Prostate gland (tissue), 2 donors: ENCODE measurements around the gene CDYL2. TPM values are rescaled to one million over a fixed set of nuclear protein-coding genes. Genes with fewer than 3 reads are reported as not detected.
"Not testable (repeated sequence)": the region's sequence is repeated elsewhere in the genome, so short reads cannot be mapped to it uniquely, and the experiment has no call there.

Source experiments
- DNase-seq: peaks from one replicate; pipeline ENCODE4 v3.0.0-alpha.2; 2019; ENCODE audit warnings: low spot score
- H3K27ac ChIP-seq, 2 donors: fragments of 200-600 bp; sonication (generic); 2 replicates each; pipeline ENCODE4 v1.5.1; 2017 to 2019
- H3K27me3 ChIP-seq: fragments of 200-600 bp; sonication (generic); replicated peaks from 2 replicates; pipeline ENCODE4 v1.5.1; 2019; ENCODE audit not compliant: insufficient read depth
- H3K36me3 ChIP-seq, 2 donors: fragments of 200-600 bp; sonication (generic); 1 replicate in 1 of 2; 2 replicates in 1 of 2; pipeline versions ENCODE4 v1.5.1 to v1.8.1; 2017 to 2019
- H3K4me1 ChIP-seq: fragments of 200-600 bp; sonication (generic); replicated peaks from 2 replicates; pipeline ENCODE4 v1.5.1; 2019
- H3K4me3 ChIP-seq, 2 donors: fragments of 200-600 bp; sonication (generic); 2 replicates each; pipeline ENCODE4 v1.5.1; 2017 to 2019
- H3K9me3 ChIP-seq: fragments of 200-600 bp; sonication (generic); 2 replicates; pipeline ENCODE4 v1.5.1; 2017
- POLR2A ChIP-seq: fragments of 450-650 bp; IDR thresholded peaks from one replicate; pipeline ENCODE4 v1.6.1; 2016; ENCODE audit warnings: antibody characterized with exemption, mild to moderate bottlenecking
- POLR2AphosphoS5 ChIP-seq: sonication (generic); formaldehyde crosslinking; IDR thresholded peaks from one replicate; pipeline ENCODE4 v1.6.1; 2017; ENCODE audit warnings: antibody characterized with exemption
- WGBS: methylation state at CpG from one replicate; pipeline ENCODE4 v1.1.5; 2018; 5-methylcytosine and 5-hydroxymethylcytosine counted together
- intact Hi-C: fragments of 100-400 bp; cut with DNase I; formaldehyde crosslinking; loops from one replicate; pipeline ENCODE4 v1.14.2; 2022
- total RNA-seq, 2 donors: library from RNA; depleted of rRNA; stranded (reverse); fragments of >200 nt; gene quantifications; one replicate each; pipeline ENCODE4 v1.1.0, GENCODE V29; 2016
- TF ChIP-seq, protein P1 (sequence below), 4 experiments: fragments of 200-600 bp in 2 of 4; fragments of 450-650 bp in 2 of 4; sonication (generic) in 2 of 4; IDR thresholded peaks; 1 replicate in 3 of 4; 2 replicates in 1 of 4; pipeline ENCODE4 v1.5.1; 2016 to 2019; ENCODE audit warnings: antibody characterized with exemption in 4 of 4, mild to moderate bottlenecking in 2 of 4, moderate library complexity in 2 of 4

Gene CDYL2
- total RNA-seq, 2 donors from 2014 or later: 42.8 to 63.7 TPM

DNA sequence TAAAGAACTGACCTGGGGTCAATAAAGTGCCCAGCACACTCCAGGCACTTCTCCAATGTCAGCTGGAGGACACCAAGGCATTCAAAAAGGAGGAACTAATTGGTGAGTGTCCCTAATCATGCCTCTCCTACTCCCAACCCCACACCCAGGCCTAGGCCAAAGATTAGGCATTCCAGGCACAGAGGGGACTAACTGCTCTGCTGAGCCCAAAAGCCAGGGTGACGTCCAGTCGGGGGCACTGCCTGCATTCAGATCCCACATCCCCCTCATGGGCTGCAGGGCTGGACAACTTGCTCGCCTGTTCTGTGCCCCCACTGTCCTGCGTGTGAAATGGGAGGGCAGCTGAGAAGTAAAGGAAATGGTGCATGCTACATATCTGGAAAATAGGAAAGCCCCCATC lies 148.2 kb downstream of the CDYL2 start:
- Histone ChIP-seq H3K9me3 (no peaks in the 10 kb centered on the region), H3K27me3 (no peaks in the 10 kb centered on the region), H3K27ac (peak overlapping the region; percentile 64), H3K4me3 (no peak overlapping the region), H3K4me1 (peaks cover 6% of the 10 kb centered on the region), H3K36me3 (no peaks in the 10 kb centered on the region)
- WGBS: 82% methylated on average over 4 of the region's 4 CpGs
- TF ChIP-seq POLR2A (no peak), POLR2AphosphoS5 (no peak)
- TF ChIP-seq, protein P1, sequence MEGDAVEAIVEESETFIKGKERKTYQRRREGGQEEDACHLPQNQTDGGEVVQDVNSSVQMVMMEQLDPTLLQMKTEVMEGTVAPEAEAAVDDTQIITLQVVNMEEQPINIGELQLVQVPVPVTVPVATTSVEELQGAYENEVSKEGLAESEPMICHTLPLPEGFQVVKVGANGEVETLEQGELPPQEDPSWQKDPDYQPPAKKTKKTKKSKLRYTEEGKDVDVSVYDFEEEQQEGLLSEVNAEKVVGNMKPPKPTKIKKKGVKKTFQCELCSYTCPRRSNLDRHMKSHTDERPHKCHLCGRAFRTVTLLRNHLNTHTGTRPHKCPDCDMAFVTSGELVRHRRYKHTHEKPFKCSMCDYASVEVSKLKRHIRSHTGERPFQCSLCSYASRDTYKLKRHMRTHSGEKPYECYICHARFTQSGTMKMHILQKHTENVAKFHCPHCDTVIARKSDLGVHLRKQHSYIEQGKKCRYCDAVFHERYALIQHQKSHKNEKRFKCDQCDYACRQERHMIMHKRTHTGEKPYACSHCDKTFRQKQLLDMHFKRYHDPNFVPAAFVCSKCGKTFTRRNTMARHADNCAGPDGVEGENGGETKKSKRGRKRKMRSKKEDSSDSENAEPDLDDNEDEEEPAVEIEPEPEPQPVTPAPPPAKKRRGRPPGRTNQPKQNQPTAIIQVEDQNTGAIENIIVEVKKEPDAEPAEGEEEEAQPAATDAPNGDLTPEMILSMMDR (IDR thresholded peaks at IDR 0.05): no peak
- intact Hi-C loops: no loop called here
- no peak for DNase-seq

DNA sequence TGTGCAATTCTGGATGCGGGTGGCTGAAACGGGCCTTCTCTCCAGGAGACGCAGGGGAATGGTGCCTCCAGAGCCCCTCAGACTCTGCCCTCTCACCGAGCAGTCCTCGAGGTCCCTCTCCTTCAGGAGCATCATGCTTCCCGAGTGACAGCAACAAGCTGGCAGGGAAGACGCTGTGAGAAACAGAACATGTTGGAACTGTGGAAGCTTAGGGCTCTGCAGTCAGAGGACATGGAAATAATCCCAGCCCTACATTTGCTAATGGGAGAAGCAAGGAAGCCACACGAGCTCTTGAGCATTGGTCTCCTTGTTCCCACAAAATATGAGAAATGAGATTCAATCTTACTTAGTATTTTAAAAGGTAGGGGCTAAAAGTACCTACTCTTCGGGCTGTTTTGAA lies 148.6 kb downstream of the CDYL2 start:
- intact Hi-C loops: no loop called here
- Histone ChIP-seq H3K27me3 (no peaks in the 10 kb centered on the region), H3K27ac (peak overlapping the region; percentile 64), H3K4me3 (no peak overlapping the region), H3K4me1 (peaks cover 6% of the 10 kb centered on the region), H3K36me3 (no peaks in the 10 kb centered on the region), H3K9me3 (no peaks in the 10 kb centered on the region)
- 86% methylated on average over 9 of the region's 9 CpGs for WGBS
- no peak for DNase-seq
- TF ChIP-seq POLR2A (no peak), POLR2AphosphoS5 (no peak)
- TF ChIP-seq, protein P1 (IDR thresholded peaks at IDR 0.05): no peak

DNA sequence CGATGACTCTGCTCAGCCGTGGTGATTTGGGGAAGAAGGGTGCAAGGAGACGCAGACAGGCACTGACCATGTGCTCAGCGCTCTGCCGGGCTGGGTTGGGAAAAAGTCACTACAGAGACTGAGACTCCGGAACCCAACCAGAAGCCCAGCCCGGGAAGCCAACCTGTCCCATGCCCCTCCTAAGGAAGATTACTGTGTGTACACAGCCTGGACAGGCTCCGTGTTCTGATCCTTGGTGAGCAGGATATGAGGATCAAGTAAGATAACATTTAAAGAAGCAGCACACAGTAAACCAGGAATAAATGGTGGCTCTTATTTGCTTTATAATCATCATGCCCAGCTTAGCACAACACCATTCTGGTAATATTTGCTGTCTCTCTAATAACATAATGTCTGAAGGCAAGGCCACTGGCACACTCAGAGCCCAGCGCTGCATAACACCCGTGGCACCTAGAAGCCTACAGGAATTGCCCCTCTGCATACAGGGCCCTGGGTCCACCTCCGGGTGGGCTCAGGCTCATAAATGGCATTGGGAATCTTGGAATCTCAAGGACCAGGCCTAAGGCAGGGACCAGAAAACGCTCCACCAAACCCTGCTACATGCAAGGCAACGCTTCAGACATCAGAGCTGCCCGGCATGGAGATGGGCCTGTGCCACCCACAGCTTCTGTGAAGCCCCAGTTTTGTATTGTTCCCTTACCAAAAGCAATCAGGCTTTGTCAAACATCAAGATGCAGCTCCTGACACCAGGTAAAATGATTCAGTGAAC lies 150.1 kb downstream of the CDYL2 start:
- 83% methylated on average over 14 of the region's 14 CpGs for WGBS
- peak overlapping the region; percentile 42 to 64 for H3K27ac ChIP-seq

DNA sequence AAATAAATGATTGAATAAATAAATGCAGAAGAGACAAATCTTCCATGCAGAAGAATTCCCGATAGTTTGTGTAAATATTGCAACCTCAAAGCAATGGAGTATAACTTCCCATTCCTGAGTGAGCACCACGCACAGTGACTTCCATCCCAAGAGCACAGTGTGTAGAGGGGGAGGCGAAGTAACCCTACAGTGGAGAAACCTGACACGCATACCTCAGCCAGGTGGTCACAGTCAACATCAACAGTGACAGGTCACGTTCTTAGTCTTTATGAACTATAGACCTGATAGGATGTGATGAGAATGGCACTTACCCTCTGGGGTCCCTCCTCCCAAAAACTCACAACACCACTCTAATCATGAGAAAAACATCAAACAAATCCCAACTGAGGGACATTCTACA lies 152.0 kb downstream of the CDYL2 start:
- DNase-seq: no peak
- Histone ChIP-seq H3K27me3 (no peaks in the 10 kb centered on the region), H3K4me1 (peaks cover 6% of the 10 kb centered on the region), H3K27ac (no peak overlapping the region), H3K9me3 (no peaks in the 10 kb centered on the region), H3K4me3 (no peak overlapping the region), H3K36me3 (no peaks in the 10 kb centered on the region)
- intact Hi-C loops: no loop called here
- no peak for TF ChIP-seq POLR2AphosphoS5
- TF ChIP-seq, protein P1 (IDR thresholded peaks at IDR 0.05): no peak
- WGBS: 79% methylated on average over 5 of the region's 5 CpGs

More for the DNA sequence above, 150.1 kb downstream of the CDYL2 start:
- Histone ChIP-seq H3K9me3 (no peaks in the 10 kb centered on the region), H3K36me3 (no peaks in the 10 kb centered on the region), H3K27me3 (no peaks in the 10 kb centered on the region), H3K4me3 (no peak overlapping the region), H3K4me1 (peaks cover 6% of the 10 kb centered on the region)
- peak; percentile 28 for DNase-seq
- intact Hi-C loops: no loop called here
- TF ChIP-seq POLR2AphosphoS5: peak; percentile 71
- TF ChIP-seq, protein P1 (IDR thresholded peaks at IDR 0.05): no peak

DNA sequence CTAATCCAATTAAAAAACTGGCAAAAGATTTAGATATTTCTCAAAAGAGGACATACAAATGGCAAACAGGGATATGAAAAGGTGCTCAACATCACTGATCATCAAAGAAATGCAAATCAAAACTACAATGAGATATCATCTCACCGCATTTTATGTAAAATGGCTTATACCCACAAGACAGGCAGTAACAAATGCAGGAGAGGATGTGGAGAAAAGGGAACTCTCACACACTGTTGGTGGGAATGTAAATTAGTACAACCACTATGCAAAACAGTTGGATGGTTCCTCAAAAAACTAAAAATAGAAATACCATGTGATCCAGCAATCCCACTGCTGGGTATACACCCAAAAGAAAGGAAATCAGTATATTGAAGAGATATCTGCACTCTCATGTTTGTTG lies 154.1 kb downstream of the CDYL2 start:
- H3K36me3 ChIP-seq, H3K9me3 ChIP-seq, intact Hi-C loops, H3K4me1 ChIP-seq, H3K4me3 ChIP-seq, DNase-seq, H3K27me3 ChIP-seq, H3K27ac ChIP-seq: not testable (repeated sequence)
- 89% methylated on average over 1 of the region's 1 CpG for WGBS
